HL-60/S4 (cell line): ENCODE results near the gene GJD3.

Experiments used
- in situ Hi-C: fragments of 300-500 bp; cut with MboI; formaldehyde crosslinking; loops from 2 replicates; pipeline ENCODE4 v1.14.3; 2022; ENCODE audit warnings: low sequenced_read_pairs

GJD3 gene

GRCh38 chr17:40342504-40343218, 21.9 kb downstream of the GJD3 start:
- in situ Hi-C loops = no loop called here

DNA sequence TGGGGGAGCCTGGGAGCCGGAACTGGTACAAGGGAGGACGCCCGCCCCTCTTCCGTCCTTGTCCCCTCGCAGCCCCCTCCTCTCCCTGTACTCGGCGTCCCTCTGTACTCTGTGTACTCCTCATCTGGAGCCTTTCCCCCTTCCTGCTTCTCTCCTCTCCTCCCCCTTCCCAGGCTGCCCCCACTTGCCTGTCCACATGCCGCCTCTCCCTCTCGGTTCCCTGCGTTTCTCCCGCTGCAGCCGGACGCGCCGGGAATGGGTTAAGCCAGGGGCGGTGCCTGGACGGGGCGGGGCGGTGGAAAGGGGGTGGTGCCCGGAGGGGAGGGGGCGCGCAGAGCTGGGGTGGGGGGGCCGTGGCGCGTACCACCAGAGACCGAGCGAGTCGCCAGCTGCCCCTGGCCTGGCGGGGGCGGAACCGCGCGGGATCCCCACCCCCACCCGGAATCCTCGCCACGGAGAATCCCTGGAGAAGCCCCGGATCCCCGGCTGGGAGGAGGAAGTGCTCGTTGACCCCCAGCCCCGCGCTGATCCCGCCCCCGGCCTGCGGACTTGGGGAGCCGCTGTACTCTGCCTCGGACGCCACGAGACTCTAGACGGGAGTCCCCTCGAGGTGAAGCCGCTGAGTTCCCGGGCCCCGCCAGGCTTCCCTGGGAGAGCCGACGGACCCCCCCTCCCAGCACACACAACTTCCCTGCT, 22.6 kb downstream of the GJD3 start:
- in situ Hi-C loops = no loop called here

DNA sequence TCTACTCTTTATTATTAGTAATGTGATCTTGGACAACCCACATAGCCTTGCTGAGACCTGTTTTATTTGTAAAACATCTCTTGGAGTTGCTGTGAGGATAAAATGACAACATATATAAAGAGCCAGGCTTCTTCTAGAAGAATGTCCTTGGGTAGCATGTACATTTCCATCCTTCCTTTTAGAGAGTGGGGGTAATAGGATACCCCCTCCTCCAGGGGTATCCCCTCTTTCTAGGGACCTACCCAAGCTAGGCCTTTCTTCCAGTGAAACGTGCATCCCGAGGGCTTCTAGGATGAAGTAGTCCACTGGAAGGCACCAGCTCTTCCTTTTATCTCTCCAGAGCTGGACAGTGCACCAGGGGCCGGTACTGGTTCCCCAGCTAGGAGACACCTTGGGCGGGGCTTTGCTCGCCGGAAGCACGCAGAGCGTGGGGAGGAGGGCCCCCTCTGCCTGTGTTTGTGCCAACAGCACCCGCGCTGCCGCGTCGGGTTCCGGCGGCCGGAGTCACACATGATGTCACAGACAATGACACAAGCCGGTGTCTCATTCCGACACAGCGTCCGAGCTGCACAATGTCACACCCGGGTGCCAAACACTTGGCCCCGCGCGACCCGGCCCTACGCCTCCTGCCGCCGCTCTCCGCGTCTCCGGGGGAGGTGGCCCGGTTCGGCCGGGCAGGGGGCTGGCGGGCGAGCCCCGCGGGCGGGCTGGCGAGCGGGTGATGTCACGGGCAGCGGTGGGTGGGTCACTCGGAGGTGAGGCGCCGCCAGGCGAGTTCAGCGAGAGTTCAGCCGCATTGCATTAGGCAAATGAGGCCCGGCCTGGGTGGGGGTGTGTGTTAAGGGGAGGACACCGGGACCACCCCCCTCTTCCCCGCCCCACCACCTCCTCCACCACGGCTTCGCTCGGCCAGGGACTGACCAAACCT, 23.4 kb downstream of the GJD3 start:
- in situ Hi-C loops = no loop called here

DNA sequence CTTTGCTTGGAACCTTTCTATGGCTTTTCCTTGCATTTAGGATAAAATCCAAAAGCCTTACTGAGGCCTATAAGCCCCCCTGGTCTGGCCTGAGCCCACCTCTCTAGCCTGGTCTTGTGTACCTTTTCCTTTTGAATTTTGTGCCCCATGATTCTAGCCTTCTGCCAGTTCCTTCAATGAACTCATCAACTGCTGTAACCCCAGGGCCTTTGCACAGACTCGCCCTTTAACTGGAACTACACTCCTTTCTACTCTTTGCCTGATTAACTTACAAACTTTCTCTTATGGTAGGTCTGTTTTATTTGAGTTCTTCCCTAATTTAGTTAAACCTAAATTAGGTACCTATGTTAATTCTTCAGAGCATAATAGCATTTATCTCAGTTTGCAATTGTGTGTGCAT, 24.2 kb downstream of the GJD3 start:
- in situ Hi-C loops = no loop called here

GRCh38 chr17:40338941-40339649, 25.4 kb downstream of the GJD3 start:
- in situ Hi-C loops = no loop called here

GRCh38 chr17:40338058-40338457, 26.5 kb downstream of the GJD3 start:
- in situ Hi-C loops = no loop called here

- in situ Hi-C loops = no loop called here
These were observed 27.2 kb downstream of the GJD3 start for GRCh38 chr17:40337351-40337750.

DNA sequence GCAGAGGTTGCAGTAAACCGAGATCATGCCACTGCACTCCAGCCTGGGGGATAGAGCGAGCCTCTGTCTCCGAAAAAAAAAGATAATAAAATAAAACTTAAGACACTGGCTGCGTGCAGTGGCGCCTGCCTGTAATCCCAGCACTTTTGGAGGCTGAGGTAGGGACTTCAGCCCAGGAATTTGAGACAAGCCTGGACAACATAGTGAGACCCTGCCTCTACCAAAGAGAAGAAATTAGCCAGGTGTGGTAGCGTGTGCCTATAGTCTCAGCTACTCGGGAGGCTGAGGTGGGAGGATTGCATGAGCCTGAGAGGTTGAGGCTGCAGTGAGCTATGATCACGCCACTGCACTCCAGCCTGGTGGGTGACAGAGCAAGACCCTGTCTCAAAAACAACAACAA, 28.9 kb downstream of the GJD3 start:
- in situ Hi-C loops = no loop called here

- in situ Hi-C loops = no loop called here
These were observed 30.6 kb downstream of the GJD3 start for GRCh38 chr17:40333781-40334448.

DNA sequence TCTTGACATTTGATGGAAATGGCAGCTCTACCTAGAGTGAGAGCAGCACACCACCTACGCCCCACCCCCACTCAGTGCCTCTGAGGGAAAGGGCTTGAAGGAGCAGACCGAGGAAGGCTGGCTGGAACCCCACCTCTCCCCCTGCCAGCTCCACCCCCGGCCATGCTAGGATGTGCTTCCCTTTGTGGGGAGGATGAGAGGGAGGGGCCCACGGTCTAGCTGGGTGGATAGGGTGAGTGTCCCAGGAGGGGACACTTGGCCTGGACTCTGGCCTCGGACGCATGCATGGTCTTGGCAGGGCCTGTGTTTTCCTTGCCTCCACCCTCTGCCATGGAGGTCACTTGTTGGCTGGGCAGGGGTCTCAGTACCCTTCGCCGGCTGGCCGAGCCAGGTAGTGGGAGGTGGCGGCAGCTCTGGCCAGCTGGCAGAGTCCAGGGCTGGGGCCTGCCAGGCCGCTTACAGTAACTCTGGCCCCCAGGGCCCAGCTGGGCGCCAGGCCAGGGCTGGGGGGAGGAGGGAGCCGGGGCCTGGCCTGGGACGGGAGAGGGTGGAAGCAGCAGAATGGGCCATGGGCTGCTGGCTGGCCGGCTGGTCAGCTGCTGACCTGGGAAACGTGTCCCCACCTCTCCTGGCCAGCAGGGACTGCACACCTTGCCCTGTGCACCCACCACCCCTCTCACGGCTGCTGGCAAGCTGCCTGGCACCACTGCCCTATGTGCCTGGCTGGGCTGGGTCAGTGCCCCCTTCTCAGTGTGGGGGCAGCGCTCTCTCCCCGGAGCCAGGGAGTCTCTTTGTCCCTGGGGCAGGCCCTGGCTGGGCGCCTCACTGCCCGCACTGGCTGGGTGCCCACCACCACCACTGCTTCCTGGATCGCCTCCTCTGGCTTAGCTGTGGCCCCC, 32.5 kb downstream of the GJD3 start:
- in situ Hi-C loops = no loop called here

- in situ Hi-C loops = no loop called here
These were observed 33.6 kb downstream of the GJD3 start for GRCh38 chr17:40330850-40331470.

GRCh38 chr17:40329839-40330794, 34.4 kb downstream of the GJD3 start:
- in situ Hi-C loops = no loop called here

- in situ Hi-C loops = no loop called here
These were observed 36.2 kb downstream of the GJD3 start for GRCh38 chr17:40328386-40328766.

DNA sequence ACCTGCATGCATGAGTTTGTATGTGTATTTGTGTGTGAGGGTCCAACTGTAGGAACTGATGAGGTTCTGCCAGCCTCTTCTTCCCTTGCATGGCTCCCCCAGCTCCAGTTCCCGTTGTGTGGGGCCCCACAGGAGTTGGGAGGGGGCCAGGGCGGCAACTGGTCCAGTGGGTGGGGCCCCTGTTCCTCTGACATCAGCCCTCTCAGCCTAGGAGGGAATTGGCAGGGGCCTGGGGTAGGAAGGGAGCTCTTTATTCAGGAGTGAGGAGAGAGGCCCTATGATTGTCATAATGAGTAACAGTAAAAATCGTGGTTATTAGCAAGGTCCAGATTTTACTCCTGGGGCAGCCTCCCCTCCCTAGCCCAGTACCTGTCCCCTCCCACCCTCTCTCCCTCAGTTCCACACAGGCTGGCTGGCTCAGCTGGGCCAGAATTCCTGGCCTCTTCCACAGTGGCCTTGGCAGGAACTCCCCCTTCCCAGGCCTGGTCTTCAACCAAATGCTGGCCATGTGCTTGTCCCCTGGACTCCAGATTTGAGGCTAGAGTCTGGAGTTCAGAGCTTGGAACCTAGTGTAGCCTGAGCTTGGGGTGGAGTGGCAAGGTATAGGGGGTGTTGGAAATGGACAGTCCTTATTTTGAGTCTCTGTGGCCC, 36.7 kb downstream of the GJD3 start:
- in situ Hi-C loops = no loop called here

GRCh38 chr17:40327244-40327729, 37.2 kb downstream of the GJD3 start:
- in situ Hi-C loops = no loop called here

GRCh38 chr17:40326832-40327199, 37.7 kb downstream of the GJD3 start:
- in situ Hi-C loops = no loop called here
